ENCODE measurements around the gene PC.

PC gene

GRCh38 chr11:66987158-66987620, 29.0 kb upstream of the PC start:
- no peak for DNase-seq
- peaks cover 3% of the 10 kb centered on the region for H3K4me1 Mint-ChIP-seq
- CTCF ChIA-PET, result interaction anchor here (1.5 kb wide), 1 partner anchor 10 kb away, joined by 7 read pairs; no protein-coding TSS in a partner anchor
- H3K4me3 Mint-ChIP-seq, result no peak overlapping the region
- no peak overlapping the region for H3K27ac Mint-ChIP-seq
- no peaks in the 10 kb centered on the region for H3K9me3 Mint-ChIP-seq
- peaks cover 53% of the 10 kb centered on the region for H3K27me3 Mint-ChIP-seq
- no peaks in the 10 kb centered on the region for H3K36me3 Mint-ChIP-seq

GRCh38 chr11:66986178-66986545, 28.0 kb upstream of the PC start:
- H3K4me3 Mint-ChIP-seq, result no peak overlapping the region
- H3K27me3 Mint-ChIP-seq, result peaks cover 56% of the 10 kb centered on the region
- peaks cover 3% of the 10 kb centered on the region for H3K4me1 Mint-ChIP-seq
- no peaks in the 10 kb centered on the region for H3K36me3 Mint-ChIP-seq
- H3K27ac Mint-ChIP-seq, result no peak overlapping the region
- no peak for DNase-seq
- CTCF ChIA-PET, result no interaction called here
- H3K9me3 Mint-ChIP-seq, result no peaks in the 10 kb centered on the region

GRCh38 chr11:66985508-66986177, 27.5 kb upstream of the PC start:
- DNase-seq, result no peak
- Mint-ChIP-seq H3K4me3 (no peak overlapping the region), H3K9me3 (no peaks in the 10 kb centered on the region), H3K27ac (no peak overlapping the region), H3K36me3 (no peaks in the 10 kb centered on the region), H3K27me3 (peaks cover 61% of the 10 kb centered on the region), H3K4me1 (peaks cover 3% of the 10 kb centered on the region)
- CTCF ChIA-PET, result no interaction called here

GRCh38 chr11:66983275-66983924, 25.2 kb upstream of the PC start:
- Mint-ChIP-seq H3K27me3 (peaks cover 54% of the 10 kb centered on the region), H3K27ac (no peak overlapping the region), H3K36me3 (no peaks in the 10 kb centered on the region), H3K4me1 (peaks cover 3% of the 10 kb centered on the region), H3K9me3 (peaks cover 4% of the 10 kb centered on the region), H3K4me3 (no peak overlapping the region)
- CTCF ChIA-PET, result no interaction called here
- DNase-seq, result no peak

- H3K36me3 Mint-ChIP-seq, result no peaks in the 10 kb centered on the region
- H3K9me3 Mint-ChIP-seq, result peaks cover 6% of the 10 kb centered on the region
- H3K4me3 Mint-ChIP-seq, result no peak overlapping the region
- DNase-seq, result no peak
- H3K27ac Mint-ChIP-seq, result no peak overlapping the region
- peaks cover 54% of the 10 kb centered on the region for H3K27me3 Mint-ChIP-seq
- no peaks in the 10 kb centered on the region for H3K4me1 Mint-ChIP-seq
- CTCF ChIA-PET, result no interaction called here
Observed at GRCh38 chr11:66981976-66982578, 23.9 kb upstream of the PC start.

- H3K9me3 Mint-ChIP-seq, result peaks cover 6% of the 10 kb centered on the region
- H3K27ac Mint-ChIP-seq, result no peak overlapping the region
- no peaks in the 10 kb centered on the region for H3K4me1 Mint-ChIP-seq
- CTCF ChIA-PET, result no interaction called here
- no peak for DNase-seq
- H3K4me3 Mint-ChIP-seq, result no peak overlapping the region
- no peaks in the 10 kb centered on the region for H3K36me3 Mint-ChIP-seq
- H3K27me3 Mint-ChIP-seq, result peaks cover 30% of the 10 kb centered on the region
Observed at GRCh38 chr11:66979336-66979980, 21.3 kb upstream of the PC start.

GRCh38 chr11:66978717-66979116, 20.5 kb upstream of the PC start:
- Mint-ChIP-seq H3K36me3 (no peaks in the 10 kb centered on the region), H3K27me3 (peaks cover 25% of the 10 kb centered on the region), H3K4me1 (no peaks in the 10 kb centered on the region), H3K4me3 (no peak overlapping the region), H3K27ac (no peak overlapping the region), H3K9me3 (peaks cover 6% of the 10 kb centered on the region)
- DNase-seq, result no peak
- CTCF ChIA-PET, result no interaction called here

- Mint-ChIP-seq H3K27me3 (peaks cover 25% of the 10 kb centered on the region), H3K36me3 (no peaks in the 10 kb centered on the region), H3K4me1 (no peaks in the 10 kb centered on the region), H3K27ac (no peak overlapping the region), H3K4me3 (no peak overlapping the region), H3K9me3 (peaks cover 6% of the 10 kb centered on the region)
- no peak for DNase-seq
- CTCF ChIA-PET, result no interaction called here
Observed at GRCh38 chr11:66978229-66978628, 20.0 kb upstream of the PC start.

GRCh38 chr11:66976925-66977324, 18.7 kb upstream of the PC start:
- H3K4me3 Mint-ChIP-seq, result no peak overlapping the region
- CTCF ChIA-PET, result interaction anchor here (0.7 to 1.8 kb wide), 3 partner anchors 11 to 281 kb away, joined by 3 to 7 read pairs (median 7); no protein-coding TSS in a partner anchor
- no peak overlapping the region for H3K27ac Mint-ChIP-seq

GRCh38 chr11:66976028-66976467, 17.9 kb upstream of the PC start:
- peak; percentile 27 for DNase-seq
- no peaks in the 10 kb centered on the region for H3K4me1 Mint-ChIP-seq
- CTCF ChIA-PET, result interaction anchor here (0.7 to 1.8 kb wide), 7 partner anchors 12 to 784 kb away, joined by 3 to 7 read pairs (median 3); no protein-coding TSS in a partner anchor
- peaks cover 6% of the 10 kb centered on the region for H3K9me3 Mint-ChIP-seq
- no peaks in the 10 kb centered on the region for H3K36me3 Mint-ChIP-seq
- no peak overlapping the region for H3K27ac Mint-ChIP-seq
- H3K4me3 Mint-ChIP-seq, result no peak overlapping the region
- H3K27me3 Mint-ChIP-seq, result peaks cover 16% of the 10 kb centered on the region

More at GRCh38 chr11:66976925-66977324, 18.7 kb upstream of the PC start:
- Mint-ChIP-seq H3K27me3 (peaks cover 12% of the 10 kb centered on the region), H3K36me3 (no peaks in the 10 kb centered on the region), H3K4me1 (no peaks in the 10 kb centered on the region), H3K9me3 (peaks cover 6% of the 10 kb centered on the region)
- DNase-seq, result no peak

- H3K4me3 Mint-ChIP-seq, result no peak overlapping the region
- H3K9me3 Mint-ChIP-seq, result peaks cover 6% of the 10 kb centered on the region
- H3K4me1 Mint-ChIP-seq, result no peaks in the 10 kb centered on the region
- H3K36me3 Mint-ChIP-seq, result no peaks in the 10 kb centered on the region
- CTCF ChIA-PET, result interaction anchor here (0.8 to 1.3 kb wide), 5 partner anchors 15 to 784 kb away, joined by 3 to 6 read pairs (median 3); no protein-coding TSS in a partner anchor
- no peak overlapping the region for H3K27ac Mint-ChIP-seq
- H3K27me3 Mint-ChIP-seq, result peaks cover 16% of the 10 kb centered on the region
- no peak for DNase-seq
Observed at GRCh38 chr11:66975405-66976027, 17.3 kb upstream of the PC start.

GRCh38 chr11:66974724-66975404, 16.7 kb upstream of the PC start, which contains the start of gene C11orf86:
TSS of gene C11orf86 (plus strand) at chr11:66975304. CDS start at chr11:66975363, 59 bp downstream.
- CTCF ChIA-PET, result interaction anchor here (0.8 to 1.3 kb wide), 4 partner anchors 15 to 90 kb away, joined by 3 to 6 read pairs (median 3); no protein-coding TSS in a partner anchor
- H3K27ac Mint-ChIP-seq, result no peak within 1 kb of the TSS

GRCh38 chr11:66973956-66974580, 15.9 kb upstream of the PC start:
- H3K27me3 Mint-ChIP-seq, result peaks cover 16% of the 10 kb centered on the region
- H3K4me1 Mint-ChIP-seq, result no peaks in the 10 kb centered on the region
- peaks cover 2% of the 10 kb centered on the region for H3K9me3 Mint-ChIP-seq
- DNase-seq, result no peak
- no peak overlapping the region for H3K27ac Mint-ChIP-seq
- no peak overlapping the region for H3K4me3 Mint-ChIP-seq
- CTCF ChIA-PET, result no interaction called here
- no peaks in the 10 kb centered on the region for H3K36me3 Mint-ChIP-seq

More at GRCh38 chr11:66974724-66975404, 16.7 kb upstream of the PC start, which contains the start of gene C11orf86:
- Mint-ChIP-seq H3K4me1 (no peaks in the 10 kb centered on the region), H3K9me3 (peaks cover 6% of the 10 kb centered on the region), H3K36me3 (no peaks in the 10 kb centered on the region), H3K27me3 (peaks cover 16% of the 10 kb centered on the region), H3K4me3 (no peak within 1 kb of the TSS)
- DNase-seq, result no peak
